Renal pelvis (tissue), 4 donors: Measurements from ENCODE around the gene MRC2. TPM values are rescaled to one million over a fixed set of nuclear protein-coding genes. Genes with fewer than 3 reads are reported as not detected.

Experiments
- DNase-seq: peaks from one replicate; pipeline ENCODE4 v3.0.0-alpha.2; 2013
- polyA plus RNA-seq, 3 donors: library from polyadenylated mRNA; unstranded; fragments of 120-200 nt; gene quantifications; one replicate each; pipeline ENCODE4 v1.2.1, GENCODE V29; 2013; ENCODE audit not compliant: insufficient read length in 3 of 3

Gene MRC2
- polyA plus RNA-seq, 3 donors: 57.8 to 80.6 (median 79.6) TPM

- no peak for DNase-seq
Measured at GRCh38 chr17:62657690-62658089, 30.2 kb downstream of the MRC2 start.

- DNase-seq: no peak
Measured at GRCh38 chr17:62658136-62658920, 30.9 kb downstream of the MRC2 start.

- DNase-seq: no peak
Measured at GRCh38 chr17:62660629-62661118, 33.2 kb downstream of the MRC2 start.

- no peak for DNase-seq
Measured at GRCh38 chr17:62661337-62661736, 33.9 kb downstream of the MRC2 start.

GRCh38 chr17:62662855-62663254 lies 35.4 kb downstream of the MRC2 start:
- no peak for DNase-seq

GRCh38 chr17:62663304-62663703 lies 35.8 kb downstream of the MRC2 start:
- DNase-seq: no peak

GRCh38 chr17:62664336-62665120 lies 37.1 kb downstream of the MRC2 start:
- DNase-seq: no peak

DNA sequence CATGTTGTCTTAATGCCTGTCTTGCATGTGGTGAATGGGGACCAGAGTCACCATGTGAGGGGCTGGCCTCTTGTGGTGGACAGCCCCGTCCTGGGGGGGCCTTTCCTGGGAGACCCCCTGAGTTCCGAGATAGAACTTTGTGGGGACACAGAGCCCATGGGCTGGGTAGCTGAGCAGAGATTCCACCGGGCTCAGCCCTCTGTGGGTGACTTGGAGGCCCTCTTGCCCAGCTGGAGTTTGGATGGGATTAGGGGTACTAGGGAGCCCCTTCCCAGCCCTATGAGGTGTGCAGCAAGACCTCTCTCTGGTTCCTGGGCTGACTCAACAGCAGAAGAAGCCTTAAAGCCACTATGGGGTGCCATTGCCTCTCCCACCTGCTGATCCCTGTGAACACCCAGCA lies 38.1 kb downstream of the MRC2 start:
- DNase-seq: no peak

DNA sequence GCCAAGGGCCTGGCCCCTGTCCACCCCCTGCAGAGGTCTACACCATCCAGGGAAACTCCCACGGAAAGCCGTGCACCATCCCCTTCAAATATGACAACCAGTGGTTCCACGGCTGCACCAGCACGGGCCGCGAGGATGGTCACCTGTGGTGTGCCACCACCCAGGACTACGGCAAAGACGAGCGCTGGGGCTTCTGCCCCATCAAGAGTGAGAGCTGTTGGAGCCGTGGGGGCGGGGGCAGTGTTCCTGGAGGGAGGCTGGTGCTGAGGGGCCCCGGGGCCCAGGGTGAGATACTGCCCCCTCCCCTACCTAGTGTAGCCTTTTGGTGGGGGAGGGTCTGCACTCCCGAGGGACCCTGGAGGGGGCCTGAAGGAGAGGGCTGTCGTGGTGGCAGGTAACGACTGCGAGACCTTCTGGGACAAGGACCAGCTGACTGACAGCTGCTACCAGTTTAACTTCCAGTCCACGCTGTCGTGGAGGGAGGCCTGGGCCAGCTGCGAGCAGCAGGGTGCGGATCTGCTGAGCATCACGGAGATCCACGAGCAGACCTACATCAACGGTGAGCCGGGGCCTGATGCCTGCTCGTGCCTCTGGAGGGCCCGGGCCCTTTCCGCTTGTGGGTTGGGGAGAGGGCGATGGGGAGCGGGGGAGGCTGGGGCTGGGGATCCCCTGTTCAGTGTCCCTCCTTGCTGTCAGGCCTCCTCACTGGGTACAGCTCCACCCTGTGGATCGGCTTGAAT lies 38.8 kb downstream of the MRC2 start:
- DNase-seq: no peak

GRCh38 chr17:62666801-62667591 lies 39.5 kb downstream of the MRC2 start:
- DNase-seq: no peak

DNA sequence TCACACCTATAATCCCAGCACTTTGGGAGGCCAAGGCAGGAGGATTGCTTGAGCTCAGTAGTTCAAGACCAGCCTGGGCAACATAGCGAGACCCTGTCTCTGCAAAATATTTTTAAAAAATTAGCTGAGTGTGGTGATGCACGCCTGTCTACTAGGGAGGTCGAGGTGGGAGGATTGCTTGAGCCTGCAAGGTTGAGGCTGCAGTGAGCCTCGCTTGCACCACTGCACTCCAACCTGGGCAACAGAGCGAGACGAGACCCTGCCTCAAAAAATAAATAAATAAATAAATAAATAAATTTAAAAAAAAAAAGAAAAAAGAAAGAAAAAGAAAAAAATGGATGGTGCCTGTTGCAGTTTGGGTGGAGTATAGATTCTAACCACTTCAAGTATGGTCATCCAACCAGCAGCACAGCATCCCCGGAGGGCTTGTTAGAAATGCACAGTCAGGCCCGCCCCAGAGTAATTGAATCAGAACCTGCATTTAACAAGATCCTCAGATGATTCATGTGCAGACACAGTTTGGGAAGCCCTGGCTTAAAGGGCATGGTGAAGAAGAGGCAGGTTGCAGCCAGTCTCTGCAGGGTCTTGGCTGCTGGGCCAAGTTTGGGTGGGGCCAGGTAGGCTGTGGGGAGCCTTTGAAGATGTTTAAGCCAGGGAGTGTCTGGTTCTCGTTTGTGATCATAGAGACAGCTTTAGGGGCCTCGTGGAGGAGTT lies 40.8 kb downstream of the MRC2 start:
- no peak for DNase-seq

GRCh38 chr17:62670202-62670821 lies 42.8 kb downstream of the MRC2 start:
- no peak for DNase-seq

DNA sequence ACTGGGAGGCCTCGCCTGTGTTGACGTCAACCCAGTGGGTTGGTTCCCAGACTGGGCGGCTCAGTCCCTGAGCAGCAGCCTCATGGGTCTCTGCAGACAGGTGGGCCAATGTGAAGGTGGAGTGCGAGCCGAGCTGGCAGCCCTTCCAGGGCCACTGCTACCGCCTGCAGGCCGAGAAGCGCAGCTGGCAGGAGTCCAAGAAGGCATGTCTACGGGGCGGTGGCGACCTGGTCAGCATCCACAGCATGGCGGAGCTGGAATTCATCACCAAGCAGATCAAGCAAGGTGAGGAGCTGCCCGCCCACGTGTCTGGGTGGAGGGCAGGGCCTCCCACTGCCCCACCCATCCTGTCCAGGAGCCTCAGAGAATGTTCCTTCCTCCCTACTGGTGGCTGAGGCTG lies 44.1 kb downstream of the MRC2 start:
- no peak for DNase-seq

- DNase-seq: no peak
Measured at GRCh38 chr17:62672957-62673356, 45.5 kb downstream of the MRC2 start.

DNA sequence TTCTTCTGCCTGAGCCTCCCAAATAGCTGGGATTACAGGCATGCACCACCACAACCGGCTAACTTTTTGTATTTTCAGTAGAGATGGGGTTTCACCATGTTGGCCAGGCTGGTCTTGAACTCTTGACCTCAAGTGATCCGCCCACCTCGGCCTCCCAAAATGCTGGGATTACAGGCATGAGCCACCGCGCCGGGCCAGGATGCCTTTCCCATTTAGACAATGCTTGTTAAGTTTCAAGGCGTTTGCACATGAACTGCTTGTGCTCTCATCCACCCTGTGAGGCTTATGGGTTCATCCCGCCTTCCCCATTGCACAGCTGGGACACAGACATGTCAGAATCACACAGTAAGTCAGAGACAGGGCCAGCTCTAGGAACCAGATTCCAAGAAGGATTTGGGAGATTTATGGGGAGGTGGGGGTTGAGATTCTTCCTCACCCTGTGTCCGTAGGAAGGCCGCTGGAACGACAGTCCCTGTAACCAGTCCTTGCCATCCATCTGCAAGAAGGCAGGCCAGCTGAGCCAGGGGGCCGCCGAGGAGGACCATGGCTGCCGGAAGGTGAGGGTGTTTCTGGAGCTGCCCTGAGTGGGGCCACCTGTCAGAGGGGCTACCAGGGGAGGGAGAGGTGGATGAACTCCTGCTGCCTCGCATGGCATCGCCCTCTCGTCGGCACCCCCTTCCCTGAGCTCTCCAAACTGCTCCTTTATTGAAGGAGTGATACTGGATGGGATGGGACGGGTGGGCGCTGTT lies 46.3 kb downstream of the MRC2 start:
- DNase-seq: no peak

- no peak for DNase-seq
Measured at GRCh38 chr17:62674363-62674739, 46.9 kb downstream of the MRC2 start.

DNA sequence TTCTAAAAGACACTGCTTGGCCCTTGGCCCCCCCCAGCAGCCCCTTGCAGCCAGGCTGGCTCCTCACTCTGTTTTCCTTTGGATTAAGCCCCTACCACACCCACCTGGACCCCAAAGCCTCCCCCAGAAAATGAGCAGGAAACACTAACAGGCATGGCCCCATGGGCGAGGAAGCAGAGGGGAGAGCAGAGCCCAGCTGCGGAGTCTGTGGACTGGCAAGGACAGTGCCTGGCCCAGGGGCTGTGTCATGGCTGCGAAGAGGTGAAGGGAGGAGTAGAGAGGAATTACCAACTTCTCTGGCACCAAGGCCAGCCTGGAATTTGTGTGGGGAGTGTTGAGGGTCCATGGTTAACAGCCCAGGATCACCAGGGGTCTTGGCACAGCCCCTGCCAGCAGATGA lies 47.4 kb downstream of the MRC2 start:
- no peak for DNase-seq

DNA sequence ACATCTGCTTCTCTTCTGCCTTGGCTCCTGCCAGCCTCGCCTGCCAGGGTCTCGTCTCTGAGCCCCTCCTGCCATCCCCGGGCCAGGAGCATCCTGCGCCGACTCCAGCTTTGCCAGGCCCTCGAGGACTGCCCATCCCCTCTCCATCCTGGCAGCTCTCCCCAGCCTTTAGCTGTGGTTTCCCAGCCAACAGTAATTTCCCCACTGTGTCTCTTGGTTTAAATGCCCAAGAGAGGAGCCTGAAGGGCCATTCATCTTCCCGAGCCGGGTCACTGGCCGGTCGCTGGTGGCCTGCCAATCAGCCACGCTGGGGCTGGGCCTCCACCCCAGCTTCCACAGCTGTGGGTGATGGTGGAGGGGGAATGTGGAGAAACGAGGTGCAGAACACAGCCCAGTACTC lies 47.8 kb downstream of the MRC2 start:
- no peak for DNase-seq

- no peak for DNase-seq
Measured at GRCh38 chr17:62675701-62676100, 48.2 kb downstream of the MRC2 start.
